A673 (cell line): ENCODE measurements around the gene JCAD. TPM values are rescaled to one million over a fixed set of nuclear protein-coding genes. Genes with fewer than 3 reads are reported as not detected.

Source experiments
- BruUV-seq: library from RNA; stranded (reverse); fragments of 400-500 nt; replicated peaks from 2 replicates; lab custom pipeline; 2021; lab: Mats Ljungman, UMichigan
- CTCF ChIA-PET: fragments of 300-600 bp; sonication (Branson Sonifier 250); formaldehyde crosslinking; loops from one replicate; lab custom pipeline; 2022; ENCODE audit warnings: antibody characterized with exemption; lab: Charles Lee
- POLR2A ChIA-PET: fragments of 300-600 bp; sonication (Branson Sonifier 250); formaldehyde crosslinking; loops from one replicate; lab custom pipeline; 2022; ENCODE audit warnings: antibody characterized with exemption; ENCODE audit not compliant: low non-redundant PET; lab: Charles Lee
- DNase-seq: peaks from one replicate; pipeline ENCODE4 v3.0.0-alpha.2; 2015; ENCODE audit warnings: low spot score
- H3K27ac ChIP-seq: fragments of 200-600 bp; sonication (generic); 2 replicates; pipeline ENCODE4 v1.5.1; 2016; ENCODE audit warnings: mixed run types, low read depth, mild to moderate bottlenecking, mixed read lengths, antibody characterized with exemption, low read length; ENCODE audit not compliant: poor library complexity, severe bottlenecking
- H3K27me3 ChIP-seq: fragments of 200-600 bp; sonication (generic); replicated peaks from 2 replicates; pipeline ENCODE4 v1.6.1; 2017; ENCODE audit warnings: mixed run types, low read depth, mild to moderate bottlenecking, mixed read lengths, antibody characterized with exemption, low read length; ENCODE audit not compliant: insufficient read depth, poor library complexity
- H3K36me3 ChIP-seq: fragments of 200-600 bp; sonication (generic); 2 replicates; pipeline ENCODE4 v1.6.1; 2016; ENCODE audit warnings: mixed run types, mild to moderate bottlenecking, mixed read lengths, antibody characterized with exemption, low read length; ENCODE audit not compliant: insufficient read depth, poor library complexity, severe bottlenecking
- H3K4me1 ChIP-seq: fragments of 200-600 bp; sonication (generic); 2 replicates; pipeline ENCODE4 v1.6.1; 2017; ENCODE audit warnings: mixed run types, mild to moderate bottlenecking, mixed read lengths, antibody characterized with exemption, low read length; ENCODE audit not compliant: insufficient read depth, poor library complexity, severe bottlenecking
- H3K4me3 ChIP-seq: fragments of 200-600 bp; sonication (generic); 2 replicates; pipeline ENCODE4 v1.5.1; 2016; ENCODE audit warnings: low read depth, mixed run types, mild to moderate bottlenecking, mixed read lengths, low read length; ENCODE audit not compliant: poor library complexity, severe bottlenecking
- H3K9me3 ChIP-seq: fragments of 200-600 bp; sonication (generic); 2 replicates; pipeline ENCODE4 v1.6.1; 2016; ENCODE audit warnings: mixed run types, low read depth, mild to moderate bottlenecking, mixed read lengths, antibody characterized with exemption, low read length; ENCODE audit not compliant: poor library complexity, severe bottlenecking
- CTCF ChIP-seq: fragments of 300-800, 200-600 bp; sonication (generic); conservative IDR thresholded peaks from 2 replicates; pipeline ENCODE4 v1.5.1; 2017; ENCODE audit warnings: low read depth, mild to moderate bottlenecking, antibody characterized with exemption, low read length, moderate library complexity, mixed read lengths
- EZH2 ChIP-seq: fragments of 200-600 bp; sonication (generic); IDR thresholded peaks from 2 replicates; pipeline ENCODE4 v1.6.1; 2017; ENCODE audit warnings: borderline replicate concordance, low read depth, mild to moderate bottlenecking, mixed read lengths, antibody characterized with exemption, low read length; ENCODE audit not compliant: poor library complexity, severe bottlenecking
- intact Hi-C: fragments of 100-400 bp; cut with micrococcal nuclease; formaldehyde crosslinking; loops from one replicate; pipeline ENCODE4 v1.10.0; 2022; ENCODE audit not compliant: unreplicated experiment
- total RNA-seq: library from RNA; stranded (reverse); gene quantifications from 2 replicates; pipeline ENCODE4 v1.2.3, GENCODE V29; 2021

Gene JCAD
- total RNA-seq, 1 experiment from 2014 or later: 65.8 TPM

- TF ChIP-seq CTCF: no peak
- no peak for TF ChIP-seq EZH2
- intact Hi-C loops: no loop called here
- Histone ChIP-seq H3K4me3 (no peak overlapping the region), H3K27me3 (no peaks in the 10 kb centered on the region), H3K4me1 (no peaks in the 10 kb centered on the region), H3K9me3 (no peaks in the 10 kb centered on the region), H3K36me3 (no peaks in the 10 kb centered on the region), H3K27ac (no peak overlapping the region)
- BruUV-seq: no TSS peak
- ChIA-PET CTCF (interaction anchor here (0.6 kb wide), 1 partner anchor 39 kb away, joined by 4 read pairs; no protein-coding TSS in a partner anchor), POLR2A (no interaction called here)
- no peak for DNase-seq
Observed at GRCh38 chr10:29974773-29975172, 84.6 kb downstream of the JCAD start.

- DNase-seq: no peak
- Histone ChIP-seq H3K27ac (no peak overlapping the region), H3K9me3 (no peaks in the 10 kb centered on the region), H3K27me3 (no peaks in the 10 kb centered on the region), H3K4me3 (no peak overlapping the region), H3K36me3 (no peaks in the 10 kb centered on the region), H3K4me1 (no peaks in the 10 kb centered on the region)
- intact Hi-C loops: no loop called here
- CTCF ChIA-PET: no interaction called here
- POLR2A ChIA-PET: no interaction called here
- TF ChIP-seq EZH2 (no peak), CTCF (no peak)
- BruUV-seq: no TSS peak
Observed at GRCh38 chr10:29973921-29974320, 85.5 kb downstream of the JCAD start.

GRCh38 chr10:29970576-29970975 lies 88.8 kb downstream of the JCAD start:
- Histone ChIP-seq H3K9me3 (no peaks in the 10 kb centered on the region), H3K27me3 (no peaks in the 10 kb centered on the region), H3K4me3 (no peak overlapping the region), H3K36me3 (no peaks in the 10 kb centered on the region), H3K4me1 (no peaks in the 10 kb centered on the region), H3K27ac (no peak overlapping the region)
- ChIA-PET POLR2A (no interaction called here), CTCF (interaction anchor here (1.5 kb wide), 1 partner anchor 28 kb away, joined by 5 read pairs; no protein-coding TSS in a partner anchor)
- intact Hi-C loops: no loop called here
- BruUV-seq: no TSS peak
- DNase-seq: no peak
- TF ChIP-seq EZH2 (no peak), CTCF (no peak)
